DOHH2 (cell line): Measurements from ENCODE around the gene CTPS2.
"Not testable (repeated sequence)": the region's sequence is repeated elsewhere in the genome, so short reads cannot be mapped to it uniquely, and the experiment has no call there.

Experiments used
- H3F3A ChIP-seq: fragments of 200-600 bp; sonication (generic), shearing (Covaris generic); 2 replicates; pipeline ENCODE4 v1.6.0; 2016; ENCODE audit warnings: antibody characterized with exemption, mild to moderate bottlenecking; ENCODE audit not compliant: control insufficient read depth, insufficient read depth
- H3K27ac ChIP-seq: fragments of 200-600 bp; sonication (generic); 2 replicates; pipeline ENCODE4 v1.5.1; 2014; ENCODE audit warnings: low read depth, mild to moderate bottlenecking, low read length, moderate library complexity
- H3K27me3 ChIP-seq: fragments of 200-600 bp; sonication (generic); 2 replicates; pipeline ENCODE4 v1.6.1; 2014; ENCODE audit warnings: mild to moderate bottlenecking, low read length, mixed read lengths; ENCODE audit not compliant: control insufficient read depth
- H3K36me3 ChIP-seq: fragments of 200-600 bp; sonication (generic); 2 replicates; pipeline ENCODE4 v1.6.1; 2014; ENCODE audit warnings: mild to moderate bottlenecking, low read length, moderate library complexity, mixed read lengths; ENCODE audit not compliant: control insufficient read depth
- H3K4me1 ChIP-seq: fragments of 200-600 bp; sonication (generic); 2 replicates; pipeline ENCODE4 v1.6.1; 2014; ENCODE audit warnings: mild to moderate bottlenecking, low read length, mixed read lengths; ENCODE audit not compliant: control insufficient read depth
- H3K4me2 ChIP-seq: fragments of 200-600 bp; sonication (generic); 2 replicates; pipeline ENCODE4 v1.6.0; 2014; ENCODE audit warnings: mild to moderate bottlenecking, low read length, moderate library complexity
- H3K4me3 ChIP-seq: fragments of 200-600 bp; sonication (generic); 2 replicates; pipeline ENCODE4 v1.5.1; 2014; ENCODE audit warnings: mild to moderate bottlenecking, low read length, mixed read lengths
- H3K79me2 ChIP-seq: fragments of 200-600 bp; sonication (generic); 2 replicates; pipeline ENCODE4 v1.6.1; 2014; ENCODE audit warnings: mild to moderate bottlenecking, low read length, mixed read lengths; ENCODE audit not compliant: control insufficient read depth
- H3K9me2 ChIP-seq: fragments of 200-600 bp; sonication (generic); replicated peaks from 2 replicates; pipeline ENCODE4 v1.6.1; 2014; ENCODE audit warnings: mild to moderate bottlenecking, low read length, mixed read lengths; ENCODE audit not compliant: control insufficient read depth
- H3K9me3 ChIP-seq: fragments of 200-600 bp; sonication (generic); 2 replicates; pipeline ENCODE4 v1.6.1; 2014; ENCODE audit warnings: antibody characterized with exemption, low read length, mixed read lengths; ENCODE audit not compliant: control insufficient read depth, insufficient read depth
- H4K20me1 ChIP-seq: fragments of 200-600 bp; sonication (generic); 2 replicates; pipeline ENCODE4 v1.6.0; 2014; ENCODE audit warnings: low read depth, mild to moderate bottlenecking, antibody characterized with exemption, low read length, moderate library complexity; ENCODE audit not compliant: control insufficient read depth, insufficient read depth
- CTCF ChIP-seq: fragments of 200-600 bp; sonication (generic); IDR thresholded peaks from one replicate; pipeline ENCODE4 v1.5.1; 2014; ENCODE audit warnings: antibody characterized with exemption, mild to moderate bottlenecking, low read depth, low read length; ENCODE audit not compliant: poor library complexity, severe bottlenecking
- EZH2phosphoT487 ChIP-seq: fragments of 200-600 bp; sonication (generic); IDR thresholded peaks from 2 replicates; pipeline ENCODE4 v1.6.1; 2017; ENCODE audit warnings: borderline replicate concordance, mild to moderate bottlenecking, antibody characterized with exemption, low read length, moderate library complexity, mixed read lengths

Gene CTPS2

GRCh38 chrX:16587836-16588235, 124.6 kb downstream of the CTPS2 start:
- Histone ChIP-seq H3K4me1 (no peaks in the 10 kb centered on the region), H3K9me3 (no peaks in the 10 kb centered on the region), H3K27ac (no peak overlapping the region), H3K36me3 (peaks cover 24% of the 10 kb centered on the region), H4K20me1 (no peaks in the 10 kb centered on the region), H3K27me3 (no peaks in the 10 kb centered on the region), H3F3A (no peaks in the 10 kb centered on the region), H3K9me2 (no peaks in the 10 kb centered on the region), H3K4me2 (no peak overlapping the region), H3K79me2 (no peaks in the 10 kb centered on the region), H3K4me3 (no peak overlapping the region)
- TF ChIP-seq EZH2phosphoT487 (no peak), CTCF (no peak)

- H3K27ac ChIP-seq, result no peak overlapping the region
- peaks cover 14% of the 10 kb centered on the region for H3K36me3 ChIP-seq
Measured at GRCh38 chrX:16586377-16587112, 125.9 kb downstream of the CTPS2 start.

GRCh38 chrX:16585486-16586376, 126.7 kb downstream of the CTPS2 start:
- no peaks in the 10 kb centered on the region for H3K27me3 ChIP-seq
- peaks cover 8% of the 10 kb centered on the region for H3K36me3 ChIP-seq
- H3K9me2 ChIP-seq, result no peaks in the 10 kb centered on the region
- no peak for TF ChIP-seq EZH2phosphoT487
- no peak for TF ChIP-seq CTCF
- no peaks in the 10 kb centered on the region for H3K9me3 ChIP-seq
- H3K27ac ChIP-seq, result no peak overlapping the region
- no peak overlapping the region for H3K4me3 ChIP-seq
- H3F3A ChIP-seq, result no peaks in the 10 kb centered on the region
- H3K79me2 ChIP-seq, result no peaks in the 10 kb centered on the region
- no peaks in the 10 kb centered on the region for H4K20me1 ChIP-seq
- no peaks in the 10 kb centered on the region for H3K4me1 ChIP-seq
- H3K4me2 ChIP-seq, result no peak overlapping the region

More at GRCh38 chrX:16586377-16587112, 125.9 kb downstream of the CTPS2 start:
- Histone ChIP-seq H4K20me1 (no peaks in the 10 kb centered on the region), H3F3A (no peaks in the 10 kb centered on the region), H3K79me2 (no peaks in the 10 kb centered on the region), H3K4me2 (no peak overlapping the region), H3K9me3 (no peaks in the 10 kb centered on the region), H3K4me1 (no peaks in the 10 kb centered on the region), H3K27me3 (no peaks in the 10 kb centered on the region), H3K4me3 (no peak overlapping the region), H3K9me2 (no peaks in the 10 kb centered on the region)
- TF ChIP-seq CTCF, result no peak
- TF ChIP-seq EZH2phosphoT487, result no peak

GRCh38 chrX:16580004-16580797, 132.3 kb downstream of the CTPS2 start:
- not testable (repeated sequence) for H3K27ac ChIP-seq, H3K36me3 ChIP-seq, H3K4me3 ChIP-seq, H3K9me3 ChIP-seq, H3K9me2 ChIP-seq, H3K27me3 ChIP-seq, H3K79me2 ChIP-seq, H3K4me1 ChIP-seq, H3K4me2 ChIP-seq, H3F3A ChIP-seq, H4K20me1 ChIP-seq
